HCT116 (cell line): ENCODE data around the gene FAM131B. TPM values are rescaled to one million over a fixed set of nuclear protein-coding genes. Genes with fewer than 3 reads are reported as not detected.

Source experiments
- ATAC-seq: fragments of 200-7000 bp; cut with Tn5 transposase; 2 replicates; pipeline ENCODE4 v1.9.1; 2020; ENCODE audit warnings: mild to moderate bottlenecking, moderate library complexity
- BruUV-seq: library from RNA; stranded (reverse); fragments of 400-500 nt; replicated peaks from 2 replicates; lab custom pipeline; 2021; lab: Mats Ljungman, UMichigan
- CTCF ChIA-PET: fragments of 300-600 bp; sonication (Branson Sonifier 250); formaldehyde crosslinking; loops from one replicate; lab custom pipeline; 2021; ENCODE audit warnings: antibody characterized with exemption; lab: Charles Lee
- POLR2A ChIA-PET: fragments of 300-600, 350-600 bp; sonication (Branson Sonifier 250); formaldehyde crosslinking; loops from one replicate; lab custom pipeline; 2021; ENCODE audit warnings: antibody characterized with exemption; lab: Charles Lee
- RAD21 ChIA-PET, 2 experiments: fragments of 300-600 bp; sonication (Branson Sonifier 250); formaldehyde crosslinking; loops; one replicate each; lab custom pipeline; 2023; ENCODE audit warnings: low total read pairs in 2 of 2; ENCODE audit not compliant: uncharacterized antibody in 2 of 2, unreplicated experiment in 2 of 2, low non-redundant PET in 1 of 2; lab: Charles Lee
- DNase-seq: peaks from one replicate; pipeline ENCODE4 v3.0.0-alpha.2; 2010; ENCODE audit warnings: low read depth, low spot score
- H2AFZ ChIP-seq: fragments of 200-600 bp; shearing (Covaris generic), sonication (generic); 2 replicates; pipeline ENCODE4 v1.6.1; 2017; ENCODE audit warnings: low read depth, mixed run types, mixed read lengths, antibody characterized with exemption, low read length; ENCODE audit not compliant: poor library complexity, severe bottlenecking
- H3K27ac ChIP-seq: 2 replicates; pipeline ENCODE4 v1.5.1; 2012; ENCODE audit warnings: low read depth, low read length
- H3K27me3 ChIP-seq: fragments of 200-600 bp; sonication (generic); 2 replicates; pipeline ENCODE4 v1.6.1; 2016; ENCODE audit warnings: mixed run types, low read length, mixed read lengths; ENCODE audit not compliant: insufficient read depth
- H3K36me3 ChIP-seq, 2 experiments: fragments of 200-500 bp in 1 of 2; fragments of 200-600 bp in 1 of 2; sonication (Bioruptor generic) in 1 of 2; sonication (generic) in 1 of 2; 2 replicates each; pipeline versions ENCODE4 v1.5.1 to v1.6.1; 2014 to 2016; ENCODE audit warnings: low read length in 2 of 2, inconsistent platforms in 1 of 2, mixed read lengths in 1 of 2, mixed run types in 1 of 2; ENCODE audit not compliant: insufficient read depth in 2 of 2, control insufficient read depth in 1 of 2
- H3K4me1 ChIP-seq, 2 experiments: fragments of 200-600 bp in 1 of 2; sonication (generic) in 1 of 2; 2 replicates each; pipeline versions ENCODE4 v1.5.1 to v1.6.1; 2012 to 2017; ENCODE audit warnings: low read length in 2 of 2, inconsistent platforms in 1 of 2, mild to moderate bottlenecking in 1 of 2, mixed read lengths in 1 of 2, mixed run types in 1 of 2, moderate library complexity in 1 of 2; ENCODE audit not compliant: insufficient read depth in 2 of 2, control insufficient read depth in 1 of 2
- H3K4me2 ChIP-seq: fragments of 200-600 bp; sonication (generic); 2 replicates; pipeline ENCODE4 v1.6.1; 2017; ENCODE audit warnings: mixed run types, low read length, mixed read lengths
- H3K4me3 ChIP-seq, 2 experiments: fragments of 200-600 bp in 1 of 2; sonication (generic) in 1 of 2; replicated peaks in 1 of 2; 2 replicates each; pipeline ENCODE4 v1.5.1; 2011 to 2016; ENCODE audit warnings: low read length in 2 of 2, control low read depth in 1 of 2, low read depth in 1 of 2, mild to moderate bottlenecking in 1 of 2, mixed read lengths in 1 of 2, mixed run types in 1 of 2
- H3K79me2 ChIP-seq: fragments of 200-600 bp; sonication (generic); 2 replicates; pipeline ENCODE4 v1.6.1; 2017; ENCODE audit warnings: mild to moderate bottlenecking, mixed run types, low read length, moderate library complexity, mixed read lengths; ENCODE audit not compliant: insufficient read depth
- H3K9ac ChIP-seq: fragments of 200-600 bp; sonication (generic); 2 replicates; pipeline ENCODE4 v1.6.1; 2016; ENCODE audit warnings: low read length, mixed read lengths
- H3K9me2 ChIP-seq: fragments of 200-600 bp; sonication (generic), shearing (Covaris generic); 2 replicates; pipeline ENCODE4 v1.6.1; 2017; ENCODE audit warnings: mixed run types, mild to moderate bottlenecking, moderate library complexity; ENCODE audit not compliant: insufficient read depth
- H3K9me3 ChIP-seq, 2 experiments: fragments of 200-500 bp in 1 of 2; fragments of 200-600 bp in 1 of 2; sonication (Bioruptor generic) in 1 of 2; sonication (generic) in 1 of 2; 2 replicates each; pipeline ENCODE4 v1.6.1; 2014 to 2017; ENCODE audit warnings: low read length in 2 of 2, mixed read lengths in 2 of 2, inconsistent platforms in 1 of 2, low read depth in 1 of 2, mild to moderate bottlenecking in 1 of 2, mixed run types in 1 of 2, moderate library complexity in 1 of 2; ENCODE audit not compliant: control insufficient read depth in 1 of 2, insufficient read depth in 1 of 2
- H4K20me1 ChIP-seq: fragments of 200-600 bp; sonication (generic), shearing (Covaris generic); 2 replicates; pipeline ENCODE4 v1.6.1; 2017; ENCODE audit warnings: mixed run types, mild to moderate bottlenecking, moderate library complexity; ENCODE audit not compliant: insufficient read depth
- CBX3 ChIP-seq: IDR thresholded peaks from 2 replicates; pipeline ENCODE4 v1.6.1; 2012; ENCODE audit warnings: low read depth
- CEBPB ChIP-seq: IDR thresholded peaks from 2 replicates; pipeline ENCODE4 v1.6.1; 2012; ENCODE audit warnings: low read depth
- EGR1 ChIP-seq: IDR thresholded peaks from 2 replicates; pipeline ENCODE4 v1.6.1; 2012; ENCODE audit warnings: low read depth
- ELF1 ChIP-seq: IDR thresholded peaks from 2 replicates; pipeline ENCODE4 v1.6.1; 2012; ENCODE audit warnings: low read depth, borderline replicate concordance
- EZH2 ChIP-seq: fragments of 200-600 bp; sonication (generic); IDR thresholded peaks from 2 replicates; pipeline ENCODE4 v1.6.1; 2017; ENCODE audit warnings: antibody characterized with exemption, mixed run types
- EZH2phosphoT487 ChIP-seq: fragments of 200-600 bp; IDR thresholded peaks from 2 replicates; pipeline ENCODE4 v1.6.1; 2018; ENCODE audit warnings: antibody characterized with exemption, borderline replicate concordance
- FOSL1 ChIP-seq: IDR thresholded peaks from 2 replicates; pipeline ENCODE4 v1.6.1; 2012; ENCODE audit warnings: low read depth
- JUND ChIP-seq: IDR thresholded peaks from 2 replicates; pipeline ENCODE4 v1.6.1; 2012
- POLR2A ChIP-seq: IDR thresholded peaks from 2 replicates; pipeline ENCODE4 v1.7.0; 2011; ENCODE audit warnings: borderline replicate concordance; ENCODE audit not compliant: insufficient read depth, insufficient read length; ENCODE audit errors: extremely low read depth
- POLR2AphosphoS5 ChIP-seq: IDR thresholded peaks from 2 replicates; pipeline ENCODE4 v1.6.1; 2011; ENCODE audit warnings: mild to moderate bottlenecking, low read depth, low read length, moderate library complexity
- SIN3A ChIP-seq: IDR thresholded peaks from 2 replicates; pipeline ENCODE4 v1.6.1; 2012; ENCODE audit warnings: low read depth
- TCF7L2 ChIP-seq: IDR thresholded peaks from 2 replicates; pipeline ENCODE4 v1.7.0; 2011; ENCODE audit warnings: borderline replicate concordance, inconsistent platforms; ENCODE audit not compliant: insufficient read depth, insufficient read length; ENCODE audit errors: extremely low read depth
- YY1 ChIP-seq: IDR thresholded peaks from 2 replicates; pipeline ENCODE4 v1.6.1; 2011; ENCODE audit warnings: low read length, low read depth, moderate library complexity, mild to moderate bottlenecking; ENCODE audit not compliant: insufficient replicate concordance; ENCODE audit errors: extremely low read depth
- ZNF274 ChIP-seq: fragments of 200-500 bp; sonication (Bioruptor generic); IDR thresholded peaks from 2 replicates; pipeline ENCODE4 v1.6.1; 2014; ENCODE audit warnings: mild to moderate bottlenecking, low read depth, low read length, inconsistent platforms
- intact Hi-C: fragments of 100-400 bp; cut with micrococcal nuclease; formaldehyde crosslinking; loops from 2 replicates; pipeline ENCODE4 v1.10.0; 2022
- total RNA-seq: library from RNA; stranded (reverse); gene quantifications from one replicate; pipeline ENCODE4 v1.2.1, GENCODE V29; 2021; ENCODE audit not compliant: unreplicated experiment
- TF ChIP-seq, protein P1 (sequence below), 3 experiments: fragments of 200-600 bp in 1 of 3; sonication (generic) in 1 of 3; IDR thresholded peaks in 2 of 3; conservative IDR thresholded peaks in 1 of 3; 2 replicates each; pipeline ENCODE4 v1.5.1; 2012 to 2017; ENCODE audit warnings: low read depth in 2 of 3, low read length in 2 of 3, antibody characterized with exemption in 1 of 3, borderline replicate concordance in 1 of 3, control low read depth in 1 of 3, mild to moderate bottlenecking in 1 of 3, mixed read lengths in 1 of 3, mixed run types in 1 of 3, moderate library complexity in 1 of 3; ENCODE audit not compliant: insufficient read depth in 1 of 3
- TF ChIP-seq, protein P2 (sequence below): IDR thresholded peaks from 2 replicates; pipeline ENCODE4 v1.6.1; 2012
- TF ChIP-seq, protein P3 (sequence below): IDR thresholded peaks from 2 replicates; pipeline ENCODE4 v1.6.1; 2012
- TF ChIP-seq, protein P4 (sequence below): IDR thresholded peaks from 2 replicates; pipeline ENCODE4 v1.6.1; 2012; ENCODE audit warnings: low read depth
- TF ChIP-seq, protein P5 (sequence below): IDR thresholded peaks from 2 replicates; pipeline ENCODE4 v1.6.1; 2011; ENCODE audit warnings: mild to moderate bottlenecking, low read length, moderate library complexity; ENCODE audit not compliant: insufficient replicate concordance; ENCODE audit errors: extremely low read depth

FAM131B gene
- total RNA-seq, 1 experiment from 2014 or later = 0.20 TPM

DNA sequence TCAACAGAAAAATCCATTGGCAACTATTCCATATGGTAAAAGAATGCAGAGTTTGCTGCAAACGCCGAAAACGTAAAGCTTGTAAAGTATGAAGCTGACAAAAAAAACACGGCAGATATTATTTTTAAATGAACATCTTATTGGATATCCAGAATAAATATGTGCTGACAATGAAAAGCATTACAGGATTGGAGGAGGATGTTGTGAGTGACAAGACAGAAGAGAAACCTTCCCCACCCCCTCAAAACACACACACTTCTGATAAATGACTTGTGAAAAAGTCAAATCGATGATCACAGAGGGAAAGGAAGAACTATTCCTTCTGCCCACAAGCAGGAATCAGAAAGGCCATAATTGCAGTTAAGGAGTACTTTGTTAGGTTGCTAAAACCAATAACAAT lies 14.6 kb downstream of the FAM131B start:
- no peak for DNase-seq
- no peaks in the 10 kb centered on the region for H4K20me1 ChIP-seq
- H3K36me3 ChIP-seq = no peaks in the 10 kb centered on the region
- ChIA-PET CTCF (no interaction called here), POLR2A (no interaction called here), RAD21 (no interaction called here)
- H3K27me3 ChIP-seq = no peaks in the 10 kb centered on the region
- no peak overlapping the region for H3K9ac ChIP-seq
- BruUV-seq = no TSS peak
- H3K4me3 ChIP-seq = no peak overlapping the region
- TF ChIP-seq, protein P1, sequence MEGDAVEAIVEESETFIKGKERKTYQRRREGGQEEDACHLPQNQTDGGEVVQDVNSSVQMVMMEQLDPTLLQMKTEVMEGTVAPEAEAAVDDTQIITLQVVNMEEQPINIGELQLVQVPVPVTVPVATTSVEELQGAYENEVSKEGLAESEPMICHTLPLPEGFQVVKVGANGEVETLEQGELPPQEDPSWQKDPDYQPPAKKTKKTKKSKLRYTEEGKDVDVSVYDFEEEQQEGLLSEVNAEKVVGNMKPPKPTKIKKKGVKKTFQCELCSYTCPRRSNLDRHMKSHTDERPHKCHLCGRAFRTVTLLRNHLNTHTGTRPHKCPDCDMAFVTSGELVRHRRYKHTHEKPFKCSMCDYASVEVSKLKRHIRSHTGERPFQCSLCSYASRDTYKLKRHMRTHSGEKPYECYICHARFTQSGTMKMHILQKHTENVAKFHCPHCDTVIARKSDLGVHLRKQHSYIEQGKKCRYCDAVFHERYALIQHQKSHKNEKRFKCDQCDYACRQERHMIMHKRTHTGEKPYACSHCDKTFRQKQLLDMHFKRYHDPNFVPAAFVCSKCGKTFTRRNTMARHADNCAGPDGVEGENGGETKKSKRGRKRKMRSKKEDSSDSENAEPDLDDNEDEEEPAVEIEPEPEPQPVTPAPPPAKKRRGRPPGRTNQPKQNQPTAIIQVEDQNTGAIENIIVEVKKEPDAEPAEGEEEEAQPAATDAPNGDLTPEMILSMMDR (IDR thresholded peaks at IDR 0.05 in 2 of 3, conservative IDR thresholded peaks at IDR 0.05 in 1 of 3; ENCODE audit: borderline replicate concordance in 1 of 3, insufficient read depth in 1 of 3, low read depth in 2 of 3, low read length in 2 of 3) = no peak
- TF ChIP-seq SIN3A (no peak), CEBPB (no peak), CBX3 (no peak), FOSL1 (no peak), POLR2A (no peak), ZNF274 (no peak), JUND (no peak), EGR1 (no peak), ELF1 (no peak), EZH2phosphoT487 (no peak), EZH2 (no peak), TCF7L2 (no peak), YY1 (no peak), POLR2AphosphoS5 (no peak)
- TF ChIP-seq, protein P2, sequence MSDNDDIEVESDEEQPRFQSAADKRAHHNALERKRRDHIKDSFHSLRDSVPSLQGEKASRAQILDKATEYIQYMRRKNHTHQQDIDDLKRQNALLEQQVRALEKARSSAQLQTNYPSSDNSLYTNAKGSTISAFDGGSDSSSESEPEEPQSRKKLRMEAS = no peak
- TF ChIP-seq, protein P3, sequence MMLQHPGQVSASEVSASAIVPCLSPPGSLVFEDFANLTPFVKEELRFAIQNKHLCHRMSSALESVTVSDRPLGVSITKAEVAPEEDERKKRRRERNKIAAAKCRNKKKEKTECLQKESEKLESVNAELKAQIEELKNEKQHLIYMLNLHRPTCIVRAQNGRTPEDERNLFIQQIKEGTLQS = no peak
- TF ChIP-seq, protein P4, sequence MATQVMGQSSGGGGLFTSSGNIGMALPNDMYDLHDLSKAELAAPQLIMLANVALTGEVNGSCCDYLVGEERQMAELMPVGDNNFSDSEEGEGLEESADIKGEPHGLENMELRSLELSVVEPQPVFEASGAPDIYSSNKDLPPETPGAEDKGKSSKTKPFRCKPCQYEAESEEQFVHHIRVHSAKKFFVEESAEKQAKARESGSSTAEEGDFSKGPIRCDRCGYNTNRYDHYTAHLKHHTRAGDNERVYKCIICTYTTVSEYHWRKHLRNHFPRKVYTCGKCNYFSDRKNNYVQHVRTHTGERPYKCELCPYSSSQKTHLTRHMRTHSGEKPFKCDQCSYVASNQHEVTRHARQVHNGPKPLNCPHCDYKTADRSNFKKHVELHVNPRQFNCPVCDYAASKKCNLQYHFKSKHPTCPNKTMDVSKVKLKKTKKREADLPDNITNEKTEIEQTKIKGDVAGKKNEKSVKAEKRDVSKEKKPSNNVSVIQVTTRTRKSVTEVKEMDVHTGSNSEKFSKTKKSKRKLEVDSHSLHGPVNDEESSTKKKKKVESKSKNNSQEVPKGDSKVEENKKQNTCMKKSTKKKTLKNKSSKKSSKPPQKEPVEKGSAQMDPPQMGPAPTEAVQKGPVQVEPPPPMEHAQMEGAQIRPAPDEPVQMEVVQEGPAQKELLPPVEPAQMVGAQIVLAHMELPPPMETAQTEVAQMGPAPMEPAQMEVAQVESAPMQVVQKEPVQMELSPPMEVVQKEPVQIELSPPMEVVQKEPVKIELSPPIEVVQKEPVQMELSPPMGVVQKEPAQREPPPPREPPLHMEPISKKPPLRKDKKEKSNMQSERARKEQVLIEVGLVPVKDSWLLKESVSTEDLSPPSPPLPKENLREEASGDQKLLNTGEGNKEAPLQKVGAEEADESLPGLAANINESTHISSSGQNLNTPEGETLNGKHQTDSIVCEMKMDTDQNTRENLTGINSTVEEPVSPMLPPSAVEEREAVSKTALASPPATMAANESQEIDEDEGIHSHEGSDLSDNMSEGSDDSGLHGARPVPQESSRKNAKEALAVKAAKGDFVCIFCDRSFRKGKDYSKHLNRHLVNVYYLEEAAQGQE = no peak
- TF ChIP-seq, protein P5, sequence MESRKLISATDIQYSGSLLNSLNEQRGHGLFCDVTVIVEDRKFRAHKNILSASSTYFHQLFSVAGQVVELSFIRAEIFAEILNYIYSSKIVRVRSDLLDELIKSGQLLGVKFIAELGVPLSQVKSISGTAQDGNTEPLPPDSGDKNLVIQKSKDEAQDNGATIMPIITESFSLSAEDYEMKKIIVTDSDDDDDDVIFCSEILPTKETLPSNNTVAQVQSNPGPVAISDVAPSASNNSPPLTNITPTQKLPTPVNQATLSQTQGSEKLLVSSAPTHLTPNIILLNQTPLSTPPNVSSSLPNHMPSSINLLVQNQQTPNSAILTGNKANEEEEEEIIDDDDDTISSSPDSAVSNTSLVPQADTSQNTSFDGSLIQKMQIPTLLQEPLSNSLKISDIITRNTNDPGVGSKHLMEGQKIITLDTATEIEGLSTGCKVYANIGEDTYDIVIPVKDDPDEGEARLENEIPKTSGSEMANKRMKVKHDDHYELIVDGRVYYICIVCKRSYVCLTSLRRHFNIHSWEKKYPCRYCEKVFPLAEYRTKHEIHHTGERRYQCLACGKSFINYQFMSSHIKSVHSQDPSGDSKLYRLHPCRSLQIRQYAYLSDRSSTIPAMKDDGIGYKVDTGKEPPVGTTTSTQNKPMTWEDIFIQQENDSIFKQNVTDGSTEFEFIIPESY = no peak
- no peaks in the 10 kb centered on the region for H3K79me2 ChIP-seq
- H3K4me2 ChIP-seq = no peak overlapping the region
- H2AFZ ChIP-seq = no peak overlapping the region
- intact Hi-C loops = no loop called here
- no peak for ATAC-seq
- no peaks in the 10 kb centered on the region for H3K9me2 ChIP-seq
- no peak overlapping the region for H3K27ac ChIP-seq
- no peaks in the 10 kb centered on the region for H3K9me3 ChIP-seq
- peaks cover 4 to 14% of the 10 kb centered on the region in 2 experiments; a peak in 3 of 4 replicates for H3K4me1 ChIP-seq
